HG02885 (cell line): Measurements from ENCODE around the gene CDC42EP3.
A peak's percentile ranks its signal among the peaks of the same experiment; 100 is the strongest.

Source experiments
- ATAC-seq: cut with Tn5 transposase; IDR thresholded peaks from one replicate; pipeline ENCODE4 v1.9.1; 2021; ENCODE audit warnings: mild to moderate bottlenecking; ENCODE audit not compliant: unreplicated experiment, poor library complexity

Gene CDC42EP3

GRCh38 chr2:37638973-37639372, 32.5 kb downstream of the CDC42EP3 start:
- ATAC-seq, result no peak

- ATAC-seq, result no peak
Observed at GRCh38 chr2:37637985-37638384, 33.5 kb downstream of the CDC42EP3 start.

GRCh38 chr2:37637190-37637860, 34.1 kb downstream of the CDC42EP3 start:
- ATAC-seq, result no peak

GRCh38 chr2:37636381-37637066, 34.9 kb downstream of the CDC42EP3 start:
- ATAC-seq, result no peak

GRCh38 chr2:37635504-37636380, 35.7 kb downstream of the CDC42EP3 start:
- ATAC-seq, result peak; percentile 80

- ATAC-seq, result no peak
Observed at GRCh38 chr2:37634914-37635503, 36.4 kb downstream of the CDC42EP3 start.

GRCh38 chr2:37633845-37634244, 37.6 kb downstream of the CDC42EP3 start:
- no peak for ATAC-seq

- ATAC-seq, result no peak
Observed at GRCh38 chr2:37633234-37633633, 38.2 kb downstream of the CDC42EP3 start.

- ATAC-seq, result no peak
Observed at GRCh38 chr2:37632310-37632709, 39.1 kb downstream of the CDC42EP3 start.

GRCh38 chr2:37631698-37632097, 39.7 kb downstream of the CDC42EP3 start:
- no peak for ATAC-seq

GRCh38 chr2:37631292-37631691, 40.1 kb downstream of the CDC42EP3 start:
- no peak for ATAC-seq

- no peak for ATAC-seq
Observed at GRCh38 chr2:37630776-37631175, 40.7 kb downstream of the CDC42EP3 start.

GRCh38 chr2:37630301-37630700, 41.1 kb downstream of the CDC42EP3 start:
- no peak for ATAC-seq

- ATAC-seq, result no peak
Observed at GRCh38 chr2:37629529-37629928, 41.9 kb downstream of the CDC42EP3 start.

- no peak for ATAC-seq
Observed at GRCh38 chr2:37627710-37628109, 43.7 kb downstream of the CDC42EP3 start.

- no peak for ATAC-seq
Observed at GRCh38 chr2:37625796-37626571, 45.5 kb downstream of the CDC42EP3 start.

- no peak for ATAC-seq
Observed at GRCh38 chr2:37625156-37625555, 46.3 kb downstream of the CDC42EP3 start.

GRCh38 chr2:37623971-37624900, 47.2 kb downstream of the CDC42EP3 start:
- peak; percentile 90 for ATAC-seq

- ATAC-seq, result no peak
Observed at GRCh38 chr2:37623406-37623805, 48.0 kb downstream of the CDC42EP3 start.
